ENCODE results near the gene MRPL47.

MRPL47 gene

DNA sequence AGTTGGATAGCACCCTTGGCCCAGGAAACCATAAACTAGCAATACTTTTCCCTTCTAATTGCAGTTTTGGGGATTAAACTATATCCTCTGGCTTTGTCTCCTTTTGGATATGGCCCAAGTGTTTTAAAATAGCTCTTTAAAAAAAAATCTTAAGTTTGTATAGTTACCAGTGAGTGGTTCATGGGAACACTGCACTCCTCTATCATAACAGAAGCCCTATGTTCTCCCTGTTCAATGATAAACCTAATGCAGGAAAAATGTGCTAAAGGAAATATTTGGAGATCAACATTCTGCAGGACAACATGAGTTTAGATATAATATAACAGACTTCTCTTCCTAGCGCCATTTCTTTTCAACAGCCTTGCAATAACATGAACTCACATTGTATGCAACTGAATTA, 13.1 kb downstream of the MRPL47 start:
- H3K4me2 ChIP-seq (ENCODE audit: low read depth, low read length, poor library complexity, severe bottlenecking) = no peak overlapping the region
- no peaks in the 10 kb centered on the region; the same call in 1 of the 2 replicates for H4K20me1 ChIP-seq (ENCODE audit: low read depth, low read length)
- H3F3A ChIP-seq (ENCODE audit: insufficient read depth) = peaks cover 31% of the 10 kb centered on the region
- H3K27me3 ChIP-seq (ENCODE audit: low read length) = no peaks in the 10 kb centered on the region
- no peak overlapping the region for H3K4me3 ChIP-seq (ENCODE audit: insufficient read depth, low read length, poor library complexity, severe bottlenecking)
- no peaks in the 10 kb centered on the region for H3K9me3 ChIP-seq (ENCODE audit: insufficient read depth, low read length)
- no peaks in the 10 kb centered on the region for H3K79me2 ChIP-seq (ENCODE audit: insufficient read depth, low read length)
- no peak overlapping the region for H3K9ac ChIP-seq (ENCODE audit: low read length)
- TF ChIP-seq, protein P1, sequence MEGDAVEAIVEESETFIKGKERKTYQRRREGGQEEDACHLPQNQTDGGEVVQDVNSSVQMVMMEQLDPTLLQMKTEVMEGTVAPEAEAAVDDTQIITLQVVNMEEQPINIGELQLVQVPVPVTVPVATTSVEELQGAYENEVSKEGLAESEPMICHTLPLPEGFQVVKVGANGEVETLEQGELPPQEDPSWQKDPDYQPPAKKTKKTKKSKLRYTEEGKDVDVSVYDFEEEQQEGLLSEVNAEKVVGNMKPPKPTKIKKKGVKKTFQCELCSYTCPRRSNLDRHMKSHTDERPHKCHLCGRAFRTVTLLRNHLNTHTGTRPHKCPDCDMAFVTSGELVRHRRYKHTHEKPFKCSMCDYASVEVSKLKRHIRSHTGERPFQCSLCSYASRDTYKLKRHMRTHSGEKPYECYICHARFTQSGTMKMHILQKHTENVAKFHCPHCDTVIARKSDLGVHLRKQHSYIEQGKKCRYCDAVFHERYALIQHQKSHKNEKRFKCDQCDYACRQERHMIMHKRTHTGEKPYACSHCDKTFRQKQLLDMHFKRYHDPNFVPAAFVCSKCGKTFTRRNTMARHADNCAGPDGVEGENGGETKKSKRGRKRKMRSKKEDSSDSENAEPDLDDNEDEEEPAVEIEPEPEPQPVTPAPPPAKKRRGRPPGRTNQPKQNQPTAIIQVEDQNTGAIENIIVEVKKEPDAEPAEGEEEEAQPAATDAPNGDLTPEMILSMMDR (IDR thresholded peaks at IDR 0.05; ENCODE audit: insufficient read depth, low read length, poor library complexity, severe bottlenecking) = no peak
- TF ChIP-seq EZH2phosphoT487 (conservative IDR thresholded peaks at IDR 0.05; ENCODE audit: low read length) = no peak
- no peak overlapping the region for H3K27ac ChIP-seq (ENCODE audit: low read depth, low read length)
- peaks cover 62% of the 10 kb centered on the region for H3K36me3 ChIP-seq (ENCODE audit: low read length)
- no peaks in the 10 kb centered on the region for H3K9me2 ChIP-seq (replicated peaks; ENCODE audit: insufficient read depth, low read length)
- no peak overlapping the region for H2AFZ ChIP-seq (ENCODE audit: low read depth, low read length, severe bottlenecking)

DNA sequence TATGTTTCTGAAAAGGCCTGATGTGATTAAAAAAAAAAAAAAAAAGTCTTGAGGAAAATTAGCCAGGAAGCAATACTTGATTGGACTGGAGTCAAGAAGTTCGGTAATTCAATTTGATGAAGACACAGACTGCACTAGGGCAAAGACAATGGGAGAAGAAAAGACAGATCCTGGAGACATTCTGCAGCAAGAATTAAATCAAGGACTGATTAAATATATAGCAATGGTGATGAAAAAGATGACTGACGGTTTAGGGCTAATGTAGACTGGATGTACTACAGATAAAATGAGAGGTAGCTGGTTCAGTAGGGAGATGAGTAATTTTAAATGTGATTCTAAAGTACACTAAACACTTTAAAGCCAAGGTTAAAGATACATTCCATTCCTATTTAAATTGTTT, 13.8 kb downstream of the MRPL47 start:
- H3K9me2 ChIP-seq (replicated peaks; ENCODE audit: insufficient read depth, low read length) = no peaks in the 10 kb centered on the region
- H3K27me3 ChIP-seq (ENCODE audit: low read length) = no peaks in the 10 kb centered on the region
- H4K20me1 ChIP-seq (ENCODE audit: low read depth, low read length) = no peaks in the 10 kb centered on the region; the same call in 1 of the 2 replicates
- no peak overlapping the region for H3K4me3 ChIP-seq (ENCODE audit: insufficient read depth, low read length, poor library complexity, severe bottlenecking)
- no peaks in the 10 kb centered on the region for H3K9me3 ChIP-seq (ENCODE audit: insufficient read depth, low read length)
- no peak overlapping the region for H3K4me2 ChIP-seq (ENCODE audit: low read depth, low read length, poor library complexity, severe bottlenecking)
- H3K9ac ChIP-seq (ENCODE audit: low read length) = no peak overlapping the region
- H3K79me2 ChIP-seq (ENCODE audit: insufficient read depth, low read length) = no peaks in the 10 kb centered on the region
- H3F3A ChIP-seq (ENCODE audit: insufficient read depth) = peaks cover 31% of the 10 kb centered on the region
- H3K27ac ChIP-seq (ENCODE audit: low read depth, low read length) = no peak overlapping the region
- TF ChIP-seq EZH2phosphoT487 (conservative IDR thresholded peaks at IDR 0.05; ENCODE audit: low read length) = no peak
- TF ChIP-seq, protein P1 (IDR thresholded peaks at IDR 0.05; ENCODE audit: insufficient read depth, low read length, poor library complexity, severe bottlenecking) = no peak
- peaks cover 62% of the 10 kb centered on the region for H3K36me3 ChIP-seq (ENCODE audit: low read length)
- no peak overlapping the region for H2AFZ ChIP-seq (ENCODE audit: low read depth, low read length, severe bottlenecking)

DNA sequence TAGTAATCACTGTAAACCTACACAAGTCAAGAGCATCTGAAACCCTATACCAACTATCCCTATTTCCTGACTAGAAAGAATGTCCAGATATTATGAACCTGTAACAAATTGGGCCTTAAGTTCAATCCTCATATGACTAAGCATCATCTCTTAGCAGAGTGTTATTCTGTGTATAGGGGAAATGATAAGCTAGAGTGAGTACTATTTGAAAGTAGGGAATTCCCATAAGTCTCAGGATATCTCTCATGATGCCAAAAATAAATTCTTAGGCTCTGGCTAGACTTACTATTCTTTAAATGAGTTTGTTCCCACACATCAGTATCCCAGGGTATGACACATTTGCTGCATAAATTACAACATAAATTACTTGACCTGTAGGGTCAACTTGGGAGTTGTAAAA, 15.3 kb downstream of the MRPL47 start:
- Histone ChIP-seq H3K36me3 (ENCODE audit: low read length) (peaks cover 58% of the 10 kb centered on the region), H3K4me3 (ENCODE audit: insufficient read depth, low read length, poor library complexity, severe bottlenecking) (no peak overlapping the region), H3K27me3 (ENCODE audit: low read length) (no peaks in the 10 kb centered on the region), H3K9me2 (replicated peaks; ENCODE audit: insufficient read depth, low read length) (no peaks in the 10 kb centered on the region), H3K9me3 (ENCODE audit: insufficient read depth, low read length) (no peaks in the 10 kb centered on the region), H3K4me2 (ENCODE audit: low read depth, low read length, poor library complexity, severe bottlenecking) (no peak overlapping the region), H2AFZ (ENCODE audit: low read depth, low read length, severe bottlenecking) (no peak overlapping the region), H3K27ac (ENCODE audit: low read depth, low read length) (no peak overlapping the region), H3K79me2 (ENCODE audit: insufficient read depth, low read length) (no peaks in the 10 kb centered on the region), H3F3A (ENCODE audit: insufficient read depth) (peaks cover 31% of the 10 kb centered on the region), H3K9ac (ENCODE audit: low read length) (no peak overlapping the region), H4K20me1 (ENCODE audit: low read depth, low read length) (no peaks in the 10 kb centered on the region; the same call in 1 of the 2 replicates)
- TF ChIP-seq, protein P1 (IDR thresholded peaks at IDR 0.05; ENCODE audit: insufficient read depth, low read length, poor library complexity, severe bottlenecking) = no peak
- TF ChIP-seq EZH2phosphoT487 (conservative IDR thresholded peaks at IDR 0.05; ENCODE audit: low read length) = no peak
